GM18507 (cell line): ENCODE measurements around the gene PPARA.

Source experiments
- DNase-seq: peaks from one replicate; pipeline ENCODE4 v3.0.0; 2011; ENCODE audit warnings: low read depth; ENCODE audit not compliant: insufficient read length; ENCODE audit errors: extremely low spot score
- FAIRE-seq: peaks from 2 replicates; lab custom pipeline; 2011; peaks lifted over from hg19 to GRCh38; lab: Jason Lieb, UNC

Gene PPARA

GRCh38 chr22:46280063-46280817, 129.9 kb downstream of the PPARA start:
- FAIRE-seq, result no peak
- DNase-seq, result no peak

- no peak for FAIRE-seq
These were observed 130.8 kb downstream of the PPARA start for GRCh38 chr22:46280999-46281623.

GRCh38 chr22:46281866-46282678, 131.7 kb downstream of the PPARA start:
- no peak for FAIRE-seq
- no peak for DNase-seq

More at GRCh38 chr22:46280999-46281623, 130.8 kb downstream of the PPARA start:
- no peak for DNase-seq

- DNase-seq, result no peak
- no peak for FAIRE-seq
These were observed 135.7 kb downstream of the PPARA start for GRCh38 chr22:46286006-46286405.

GRCh38 chr22:46286941-46287872, 136.9 kb downstream of the PPARA start:
- FAIRE-seq, result no peak

GRCh38 chr22:46287873-46288751, 137.8 kb downstream of the PPARA start:
- peak; percentile 79 for DNase-seq
- FAIRE-seq, result peak; percentile 96

More at GRCh38 chr22:46286941-46287872, 136.9 kb downstream of the PPARA start:
- DNase-seq, result no peak

- FAIRE-seq, result no peak
These were observed 138.5 kb downstream of the PPARA start for GRCh38 chr22:46288846-46289243.

GRCh38 chr22:46289244-46289891, 139.0 kb downstream of the PPARA start:
- FAIRE-seq, result no peak
- DNase-seq, result no peak

More at GRCh38 chr22:46288846-46289243, 138.5 kb downstream of the PPARA start:
- no peak for DNase-seq

- FAIRE-seq (no peak), DNase-seq (no peak)
These were observed 140.0 kb downstream of the PPARA start for GRCh38 chr22:46290121-46290842.

- no peak for DNase-seq
- no peak for FAIRE-seq
These were observed 140.8 kb downstream of the PPARA start for GRCh38 chr22:46290843-46291785.

GRCh38 chr22:46292173-46292572, 141.8 kb downstream of the PPARA start:
- FAIRE-seq (no peak), DNase-seq (no peak)

- FAIRE-seq (no peak), DNase-seq (no peak)
These were observed 142.4 kb downstream of the PPARA start for GRCh38 chr22:46292732-46293131.
